HG02571 (cell line): ENCODE results near the gene MALRD1.
"Not testable (repeated sequence)": the region's sequence is repeated elsewhere in the genome, so short reads cannot be mapped to it uniquely, and the experiment has no call there.

Experiments used
- ATAC-seq: cut with Tn5 transposase; IDR thresholded peaks from one replicate; pipeline ENCODE4 v1.9.1; 2021; ENCODE audit warnings: mild to moderate bottlenecking, moderate library complexity; ENCODE audit not compliant: unreplicated experiment

MALRD1 gene

DNA sequence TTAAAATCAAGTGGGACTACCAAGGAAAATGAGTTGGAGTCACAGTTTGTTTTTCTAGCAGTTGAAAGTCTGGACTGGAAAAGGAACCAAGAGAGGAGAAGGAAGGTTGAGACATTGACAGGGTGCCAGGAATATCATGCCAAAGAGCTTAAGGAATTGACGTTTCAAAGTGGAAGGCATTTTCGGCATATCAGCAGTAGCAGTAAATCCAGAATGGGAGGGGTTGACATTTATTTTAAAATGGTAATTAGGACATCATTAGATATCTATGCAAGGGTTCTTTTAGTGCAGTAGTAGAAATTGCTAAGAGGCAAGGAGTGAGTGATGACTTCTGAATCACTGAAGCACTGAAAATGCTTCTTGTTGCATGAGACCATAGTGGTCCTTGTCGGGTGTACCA lies 431.8 kb downstream of the MALRD1 start:
- ATAC-seq = no peak

DNA sequence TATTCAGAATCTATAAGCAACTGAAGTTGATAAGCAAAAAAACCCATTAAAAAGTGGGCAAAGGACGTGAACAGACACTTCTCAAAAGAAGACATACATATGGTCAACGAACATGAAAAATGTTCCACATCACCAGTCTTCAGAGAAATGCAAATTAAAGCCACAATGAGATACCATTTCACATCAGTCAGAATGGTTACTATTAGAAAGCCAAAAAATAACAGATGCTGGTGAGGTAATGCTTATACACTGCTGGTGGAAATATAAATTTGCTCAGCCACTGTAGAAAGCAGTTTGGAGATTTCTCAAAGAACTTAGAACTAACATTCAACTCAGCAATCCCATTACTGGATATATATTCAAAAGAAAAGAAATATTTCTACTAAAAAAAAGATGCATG lies 434.8 kb downstream of the MALRD1 start:
- no peak for ATAC-seq

DNA sequence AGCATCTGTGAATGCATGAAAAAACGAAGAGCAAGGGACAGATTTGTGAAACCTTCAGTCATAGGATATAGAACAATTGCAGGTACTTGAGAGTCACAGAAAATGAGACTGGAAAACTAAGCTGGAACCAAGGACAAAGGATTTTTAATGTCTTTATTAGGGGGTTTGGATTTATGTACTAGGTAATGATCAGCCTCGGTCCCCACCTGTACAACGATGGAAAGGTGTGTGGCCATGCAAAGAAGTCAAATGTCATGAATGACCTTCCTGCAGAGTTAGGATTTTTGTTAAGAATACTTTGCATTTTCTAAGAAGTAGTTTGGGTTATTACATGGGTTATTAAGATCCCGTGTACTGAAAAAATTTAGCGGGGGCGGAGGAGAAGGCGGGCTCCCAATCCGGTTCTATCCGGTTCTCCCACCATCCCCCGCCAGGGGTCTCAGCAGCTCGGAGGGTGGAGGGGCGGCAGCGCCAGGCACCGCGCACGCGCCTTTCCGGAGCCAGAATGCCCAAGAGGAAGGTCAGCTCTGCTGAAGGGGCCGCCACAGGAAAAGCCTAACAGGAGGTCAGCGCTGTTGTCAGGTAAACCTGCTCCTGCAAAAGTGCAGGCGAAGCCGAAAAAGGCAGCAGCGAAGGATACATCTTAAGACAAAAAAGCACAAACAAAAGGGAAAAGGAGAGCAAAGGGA lies 440.1 kb downstream of the MALRD1 start:
- ATAC-seq = no peak

GRCh38 chr10:19491166-19491565 lies 442.6 kb downstream of the MALRD1 start:
- ATAC-seq = no peak

DNA sequence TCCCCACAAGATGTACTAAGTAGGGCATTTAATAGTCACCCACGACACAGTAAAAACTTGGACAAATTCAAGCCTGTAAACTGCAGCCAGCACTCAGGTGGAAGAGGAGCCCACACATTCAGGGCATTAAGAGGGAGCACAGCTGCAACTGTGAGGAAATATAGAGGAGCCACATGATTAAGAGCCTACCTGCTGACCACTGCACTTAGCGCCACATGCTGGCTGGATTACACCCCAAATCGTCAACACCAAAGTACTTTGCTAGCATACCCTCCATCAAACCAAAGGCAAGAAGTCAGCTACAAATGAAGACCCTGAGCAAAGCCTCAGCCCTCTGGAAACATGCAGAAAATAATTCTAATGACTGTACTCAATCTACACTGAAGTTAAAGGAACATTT lies 445.3 kb downstream of the MALRD1 start:
- ATAC-seq = no peak

DNA sequence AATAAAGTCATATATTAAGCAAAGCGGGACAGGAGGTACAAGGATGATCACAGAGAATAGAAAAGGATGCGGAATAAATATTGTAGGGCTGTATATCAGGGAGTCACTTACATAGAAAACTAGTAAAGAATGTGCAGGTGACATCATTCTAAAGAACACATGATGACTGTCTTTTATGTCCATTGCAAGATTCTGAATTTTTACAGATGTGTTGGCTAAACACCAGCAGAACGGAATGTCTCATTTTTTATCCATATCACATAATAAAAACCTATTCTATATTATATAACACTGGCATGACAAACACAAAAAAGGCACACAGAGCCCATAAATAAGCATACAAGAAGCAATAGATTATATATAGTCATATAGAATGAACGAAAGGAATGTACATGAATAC lies 448.4 kb downstream of the MALRD1 start:
- ATAC-seq = no peak

GRCh38 chr10:19498393-19499290 lies 450.0 kb downstream of the MALRD1 start:
- no peak for ATAC-seq

DNA sequence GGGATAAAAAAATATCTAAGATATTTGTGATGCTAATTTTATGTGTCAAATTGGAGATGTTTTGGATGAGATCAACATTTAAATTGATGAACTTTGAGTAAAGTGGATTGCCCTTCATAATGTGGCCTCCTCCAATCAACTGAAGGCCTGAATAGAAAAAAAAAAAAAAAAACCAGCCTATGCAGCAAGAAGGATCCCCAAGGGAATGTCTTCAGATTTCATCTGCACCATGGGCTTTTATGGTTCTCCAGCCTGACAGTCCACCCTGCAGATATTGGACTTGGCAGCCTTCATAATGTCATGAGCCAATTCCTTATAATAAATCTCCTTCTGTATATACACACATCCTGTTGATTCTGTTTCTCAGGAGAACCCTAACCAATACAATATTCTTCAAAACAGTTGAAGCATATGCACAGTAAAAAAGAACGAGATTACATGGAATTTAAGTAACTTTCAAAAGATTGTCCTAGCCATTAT lies 450.7 kb downstream of the MALRD1 start:
- ATAC-seq = no peak

DNA sequence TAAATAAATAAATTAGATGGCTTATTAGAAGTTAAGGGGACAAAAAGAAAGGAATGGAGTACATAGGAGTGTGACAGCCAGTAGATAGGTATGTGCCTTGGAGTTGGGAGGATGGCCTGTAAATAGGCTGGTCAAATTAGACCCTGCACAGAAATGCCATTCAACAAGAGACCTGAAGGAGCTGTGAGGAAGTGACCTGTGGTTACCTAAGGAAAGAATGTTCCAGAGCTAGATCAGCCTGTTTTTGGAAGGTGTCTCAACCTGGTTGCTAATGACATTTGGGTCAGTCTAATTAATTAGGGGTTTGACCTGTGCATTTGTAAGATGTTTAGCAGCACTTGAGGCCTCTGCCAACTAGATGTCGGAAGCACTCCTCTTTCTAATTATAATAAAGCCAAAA lies 452.4 kb downstream of the MALRD1 start:
- no peak for ATAC-seq

DNA sequence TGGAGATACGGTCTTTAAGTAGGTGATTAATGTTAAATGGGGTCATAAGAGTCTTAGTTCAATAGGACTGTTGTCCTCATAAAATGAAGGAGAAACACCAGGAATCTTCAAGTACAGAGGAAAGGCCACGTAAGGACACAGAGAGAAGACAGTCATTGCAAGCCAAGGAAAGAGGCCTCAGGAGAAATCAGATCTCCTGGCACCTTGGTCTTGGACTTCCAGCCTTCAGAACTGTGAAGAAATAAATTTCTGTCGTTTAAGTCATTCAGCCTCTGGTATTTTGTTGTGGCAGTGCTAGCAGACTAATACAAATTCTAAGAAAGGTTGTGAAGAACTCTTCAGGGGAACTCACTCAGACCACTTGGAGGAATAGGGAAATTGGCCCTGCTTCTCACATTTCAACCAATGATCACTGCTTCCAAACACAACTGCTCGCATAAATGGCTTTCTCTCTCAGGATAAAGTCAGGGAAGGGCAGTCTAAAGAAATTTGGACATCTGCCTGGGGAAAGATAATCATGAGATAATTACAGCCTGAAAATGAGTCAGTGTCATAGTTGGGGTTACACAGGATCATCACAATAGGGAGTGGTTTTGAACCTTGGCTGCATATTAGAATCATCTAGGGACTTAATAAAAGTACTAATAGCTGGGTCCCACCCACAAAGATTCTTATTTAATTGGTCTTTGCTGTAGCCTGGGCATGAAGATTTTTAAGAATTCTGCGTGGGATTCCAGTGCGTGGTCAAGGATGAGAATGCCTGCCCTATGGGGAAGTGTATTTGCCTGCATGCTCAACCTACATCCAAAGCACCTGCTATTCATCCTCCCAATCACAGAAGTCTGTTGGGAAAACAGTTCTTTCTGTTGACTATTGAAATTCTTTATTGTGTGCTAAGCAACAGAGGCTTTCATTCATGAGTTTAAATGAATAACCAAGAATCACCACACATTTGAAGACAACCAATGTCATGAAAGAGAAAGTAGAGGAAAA lies 457.0 kb downstream of the MALRD1 start:
- no peak for ATAC-seq

- not testable (repeated sequence) for ATAC-seq
Measured at GRCh38 chr10:19510005-19510732, 461.6 kb downstream of the MALRD1 start.

DNA sequence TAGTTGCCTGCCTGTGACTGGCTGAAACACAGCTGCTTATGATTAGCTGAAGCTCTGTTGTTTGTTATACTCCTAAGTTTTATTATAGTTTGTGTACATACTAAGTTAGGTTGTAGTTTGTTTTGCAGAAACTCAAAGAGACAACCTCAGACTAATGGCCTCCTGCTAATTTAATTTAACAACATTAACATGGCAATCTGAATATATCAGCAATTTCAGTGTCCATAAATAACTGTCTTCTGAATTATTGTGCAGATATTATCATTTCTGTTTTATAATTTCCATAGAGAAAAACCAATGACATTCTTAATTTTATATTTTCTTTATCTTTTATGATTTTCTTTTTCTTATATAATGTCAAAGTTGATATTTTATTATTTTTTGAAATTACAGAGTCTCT lies 469.5 kb downstream of the MALRD1 start:
- no peak for ATAC-seq

DNA sequence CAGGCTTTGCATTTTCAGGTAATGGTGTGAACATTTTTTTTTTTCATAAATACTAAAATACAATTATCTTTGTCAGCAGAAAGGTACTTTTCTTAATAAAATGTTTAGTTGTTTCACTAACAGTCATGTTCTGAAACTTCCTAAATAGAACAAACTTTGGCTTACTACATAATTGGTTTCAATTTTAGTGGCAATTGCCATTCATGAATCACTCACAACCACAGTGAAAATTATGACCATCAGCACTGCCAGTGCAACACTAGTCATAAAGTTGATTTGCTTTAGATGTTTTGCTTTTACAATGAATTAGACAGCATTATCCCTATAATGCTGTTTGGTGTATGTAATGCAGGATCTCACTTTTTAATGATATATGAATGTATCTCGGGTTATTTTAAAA lies 470.0 kb downstream of the MALRD1 start:
- ATAC-seq = no peak

DNA sequence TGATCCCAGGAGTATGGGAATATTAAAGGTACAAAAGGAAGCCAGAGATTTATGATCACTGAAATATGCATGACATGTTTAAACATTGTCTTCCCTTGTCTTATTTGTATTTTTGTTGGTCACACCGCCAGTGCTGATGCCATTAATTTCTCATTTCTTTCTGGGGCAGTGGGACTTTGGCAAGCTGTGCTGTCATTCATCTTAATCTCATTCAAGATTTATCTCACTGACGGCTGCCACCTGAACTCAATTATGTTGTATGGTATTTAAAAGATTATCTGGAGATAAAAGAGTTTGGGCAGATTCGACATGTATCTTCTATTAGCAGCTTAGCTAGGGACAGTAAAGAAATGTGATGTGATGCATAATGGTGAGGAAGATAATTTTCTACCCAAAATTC lies 482.7 kb downstream of the MALRD1 start:
- no peak for ATAC-seq

GRCh38 chr10:19532411-19532810 lies 483.8 kb downstream of the MALRD1 start:
- ATAC-seq = no peak

- ATAC-seq = no peak
Measured at GRCh38 chr10:19541299-19541698, 492.7 kb downstream of the MALRD1 start.

GRCh38 chr10:19546224-19546623 lies 497.6 kb downstream of the MALRD1 start:
- ATAC-seq = no peak

DNA sequence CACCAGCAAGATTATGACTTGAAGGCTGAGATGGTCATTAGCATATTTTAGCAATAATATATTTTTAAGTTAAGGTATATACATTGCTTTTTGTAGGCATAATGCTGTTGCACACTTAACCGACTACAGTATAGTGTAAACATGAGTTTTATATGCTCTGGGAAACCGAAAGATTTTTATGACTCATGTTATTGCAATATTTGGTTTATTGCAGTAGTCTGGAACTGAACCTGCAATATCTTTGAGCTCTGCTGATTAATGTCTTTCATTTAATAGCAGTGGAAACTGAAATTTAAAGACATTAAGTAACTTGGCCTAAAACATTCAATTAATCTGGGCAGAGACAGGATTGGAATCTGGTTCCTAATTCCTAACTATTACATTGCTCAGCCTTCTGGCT lies 500.9 kb downstream of the MALRD1 start:
- ATAC-seq = no peak

DNA sequence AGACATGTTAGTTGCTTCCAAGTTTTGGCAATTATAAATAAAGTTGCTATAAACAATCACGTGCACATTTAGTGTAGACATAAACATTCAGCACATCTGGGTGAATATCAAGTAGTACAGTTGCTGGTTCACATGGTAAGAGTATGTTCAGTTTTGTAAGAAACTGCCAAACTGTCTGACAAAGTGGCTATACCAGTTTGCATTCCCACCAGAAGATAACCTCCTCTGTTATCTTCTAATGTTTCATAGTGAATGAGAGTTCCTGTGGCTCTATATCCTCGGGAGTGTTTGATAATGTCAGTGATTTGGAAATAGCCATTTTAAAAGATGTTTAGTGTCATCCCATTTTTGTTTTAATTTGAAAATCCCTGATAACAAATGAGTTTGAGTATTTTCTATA lies 508.1 kb downstream of the MALRD1 start:
- ATAC-seq = no peak

DNA sequence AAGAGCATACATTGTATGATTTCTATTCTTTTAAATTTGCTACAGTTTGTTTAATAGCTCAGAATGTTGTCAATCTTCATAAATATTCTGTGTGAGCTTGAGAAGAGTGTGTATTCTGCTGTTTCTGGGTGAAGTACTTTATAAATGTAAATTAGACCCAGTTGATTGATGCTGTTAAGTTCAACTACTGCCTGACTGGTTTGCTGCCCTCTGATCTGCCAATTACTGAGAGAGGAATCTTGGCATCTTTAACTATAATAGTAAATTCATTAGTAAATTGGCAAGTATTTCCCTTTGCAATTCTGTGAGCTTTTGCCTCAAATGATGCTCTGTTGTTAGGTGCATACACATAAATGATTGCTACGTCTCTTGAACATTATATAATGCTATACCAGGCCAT lies 512.6 kb downstream of the MALRD1 start:
- no peak for ATAC-seq
